Activated CD4-positive, alpha-beta T cell treated with anti-CD3 and anti-CD28 coated beads, Interleukin-2, amount 50 U/mL, for 1 hour (primary cell): ENCODE results near the gene ORMDL2.

Experiments used
- DNase-seq: peaks from one replicate; pipeline ENCODE4 v3.0.0-alpha.2; 2020

The ORMDL2 gene, protein sequence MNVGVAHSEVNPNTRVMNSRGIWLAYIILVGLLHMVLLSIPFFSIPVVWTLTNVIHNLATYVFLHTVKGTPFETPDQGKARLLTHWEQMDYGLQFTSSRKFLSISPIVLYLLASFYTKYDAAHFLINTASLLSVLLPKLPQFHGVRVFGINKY

DNA sequence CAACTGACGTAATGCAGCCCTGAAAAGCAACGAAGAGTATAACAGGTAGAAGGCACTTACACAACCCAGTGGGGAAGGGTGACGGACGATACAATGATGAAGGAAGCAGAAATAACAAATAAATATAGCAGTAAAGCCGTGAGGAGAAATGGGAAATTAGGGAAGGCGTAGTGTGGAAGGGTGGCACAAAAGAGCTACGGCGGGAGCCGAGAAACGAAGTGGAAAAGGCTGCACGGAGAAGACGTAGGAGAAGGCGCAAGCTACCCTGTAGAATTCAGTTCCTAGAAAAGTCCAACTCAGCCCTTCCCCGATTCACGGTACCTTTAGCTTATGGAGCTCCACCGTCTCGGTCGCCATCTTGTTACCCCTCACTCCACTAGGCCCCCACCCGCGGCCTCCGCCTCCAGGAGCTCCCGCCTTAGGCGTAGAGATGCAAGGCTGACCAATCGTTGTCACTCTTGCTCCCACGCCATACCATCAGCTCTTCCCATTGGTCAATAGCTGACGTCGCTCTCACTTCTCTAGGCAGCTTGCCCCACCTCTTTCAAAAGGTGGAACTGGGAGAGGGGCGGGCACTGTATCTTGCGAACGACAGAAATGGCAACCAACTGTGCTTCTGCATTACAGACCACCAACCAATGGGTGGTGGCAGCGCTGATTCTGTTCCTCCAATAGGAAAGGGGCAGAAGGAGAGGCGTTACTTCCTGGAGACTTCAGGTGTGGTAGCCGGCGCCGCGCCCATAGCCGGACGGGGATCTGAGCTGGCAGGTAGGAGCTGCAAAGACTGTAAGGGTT lies at the start of gene ORMDL2, which contains the start of gene SARNP:
TSS of gene ORMDL2 (plus strand) at position 697 of the 795 bp plus-strand sequence. CDS start 959 bp downstream, outside the sequence.
TSS of gene SARNP (minus strand) at position 380 of the 795 bp plus-strand sequence. CDS start at position 357, 23 bp downstream.
- DNase-seq: peak; percentile 92

DNA sequence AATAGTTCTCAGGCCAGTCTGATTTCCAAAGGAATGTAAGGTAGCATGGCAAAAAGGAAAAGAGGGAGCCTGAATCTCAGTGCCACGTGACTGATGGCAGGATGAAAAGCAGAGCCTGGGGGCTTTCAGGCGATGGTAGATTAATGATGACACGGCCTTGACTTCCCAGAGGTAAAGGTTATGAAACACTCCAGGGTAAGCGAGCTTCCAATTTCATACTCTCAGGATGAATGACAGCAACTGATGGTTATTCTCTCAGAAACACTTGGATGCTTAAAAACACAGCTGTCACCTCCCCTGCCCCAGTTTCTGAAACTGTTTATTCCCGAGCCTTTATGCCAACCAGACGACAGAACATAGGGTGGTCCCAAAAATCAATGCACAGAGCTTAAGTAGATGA lies 46.1 kb upstream of the ORMDL2 start:
- DNase-seq: no peak

DNA sequence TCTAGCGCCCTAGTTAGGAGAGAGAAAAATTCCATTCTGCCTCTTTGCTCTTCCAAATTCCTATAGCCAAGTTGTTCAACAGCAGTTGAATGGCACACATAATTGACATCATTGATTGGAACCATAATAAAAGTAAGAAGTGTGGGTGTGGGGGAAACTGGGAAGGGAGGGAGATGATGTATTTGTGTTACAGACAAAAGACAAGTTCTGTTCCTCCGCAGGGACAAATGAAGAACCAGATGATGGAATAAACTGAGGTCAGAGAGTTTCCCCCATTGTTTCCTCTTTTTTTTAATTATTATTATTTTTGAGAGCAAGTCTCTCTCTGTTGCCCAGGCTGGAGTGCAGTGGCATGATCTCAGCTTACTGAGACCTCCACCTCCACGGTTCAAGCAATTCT lies 40.0 kb upstream of the ORMDL2 start:
- no peak for DNase-seq

DNA sequence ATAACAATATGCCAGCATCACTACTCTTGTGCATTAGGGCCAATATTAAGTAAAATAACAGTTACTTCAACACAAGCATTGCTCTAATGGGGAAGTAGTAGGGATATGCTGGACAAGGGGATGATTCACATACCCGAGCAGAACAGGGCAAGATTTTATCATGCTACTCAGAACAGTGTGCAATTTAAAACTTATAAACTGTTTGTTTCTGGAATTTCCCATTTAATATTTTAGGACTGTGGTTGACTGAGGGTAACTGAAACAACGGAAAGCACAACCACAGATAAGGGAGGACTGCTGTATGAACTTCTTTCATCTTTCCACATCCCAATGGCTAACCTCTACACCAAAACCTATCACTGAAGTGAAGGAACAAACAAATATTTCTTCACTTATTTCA lies 37.2 kb upstream of the ORMDL2 start:
- DNase-seq: no peak

DNA sequence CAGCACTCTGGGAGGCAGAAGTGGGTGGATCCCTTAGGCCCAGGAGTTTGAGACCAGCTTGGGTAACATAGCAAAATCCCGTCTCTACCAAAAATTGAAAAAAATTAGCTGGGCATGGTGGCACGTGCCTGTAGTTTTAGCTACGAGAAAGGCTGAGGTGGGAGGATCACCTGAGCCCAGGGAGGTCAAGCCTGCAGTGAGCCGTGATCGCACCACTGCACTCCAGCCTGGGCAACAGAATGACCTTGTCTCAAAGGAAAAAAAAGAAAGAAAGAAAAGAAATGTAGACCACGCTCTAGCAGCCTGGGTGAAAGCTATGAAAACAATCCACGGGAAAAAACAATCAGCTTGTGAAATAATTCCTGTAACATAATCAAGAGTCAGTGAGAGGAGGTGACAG lies 29.3 kb upstream of the ORMDL2 start:
- no peak for DNase-seq

DNA sequence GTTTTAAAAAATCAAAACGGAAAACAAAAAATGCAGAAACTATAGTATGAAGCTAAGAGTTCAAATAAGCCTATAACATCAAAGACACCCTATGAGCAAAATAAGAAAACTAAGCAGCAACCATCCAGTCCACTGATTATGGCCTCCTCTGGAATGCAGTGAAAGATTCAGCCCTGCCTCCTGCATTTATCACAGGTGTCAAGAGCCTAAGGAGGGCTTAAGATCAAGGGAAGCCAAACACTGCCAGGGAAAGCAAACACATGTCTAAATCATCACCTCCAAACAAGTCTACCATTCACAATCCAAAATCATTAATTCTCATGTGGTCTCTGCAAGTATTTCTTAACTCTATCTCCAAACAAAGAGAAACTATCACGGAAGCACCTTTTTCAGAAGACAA lies 28.7 kb upstream of the ORMDL2 start:
- no peak for DNase-seq

DNA sequence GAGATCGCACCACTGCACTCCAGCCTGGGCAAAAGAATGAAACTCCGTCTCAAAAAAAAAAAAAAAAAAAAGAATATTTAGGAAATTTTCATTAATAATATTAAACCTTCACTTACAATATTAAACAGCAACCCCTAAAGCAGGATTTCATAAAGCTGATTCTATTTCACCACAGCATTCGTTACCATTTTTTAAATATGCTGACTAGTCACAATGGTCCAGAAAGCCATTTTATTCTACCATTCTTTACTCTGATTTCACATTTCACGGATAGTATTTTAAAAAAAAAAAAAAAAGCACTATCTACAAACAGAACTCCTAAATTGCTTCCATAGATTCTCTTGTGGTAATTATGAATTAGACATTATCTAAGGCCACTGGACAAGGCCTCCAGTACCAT lies 27.9 kb upstream of the ORMDL2 start:
- no peak for DNase-seq

DNA sequence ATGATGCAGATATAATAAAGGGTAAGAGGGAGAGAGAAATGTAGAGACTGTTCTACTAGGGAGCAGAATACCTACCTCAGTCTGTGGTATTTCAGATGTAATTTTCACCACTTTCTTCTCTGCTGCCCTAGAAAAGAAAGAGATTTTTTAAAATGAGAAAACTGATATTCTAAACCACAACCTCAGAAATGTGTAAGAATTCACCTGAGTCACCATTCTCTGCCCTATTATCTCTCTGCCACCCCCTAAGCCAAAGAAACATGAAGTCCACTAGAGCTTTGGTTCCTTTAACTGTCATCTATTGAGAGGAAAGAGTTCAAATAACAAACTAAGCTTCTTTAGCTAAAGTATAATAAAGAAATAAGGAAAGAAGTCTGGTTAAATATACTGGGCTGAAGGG lies 21.9 kb upstream of the ORMDL2 start:
- no peak for DNase-seq

DNA sequence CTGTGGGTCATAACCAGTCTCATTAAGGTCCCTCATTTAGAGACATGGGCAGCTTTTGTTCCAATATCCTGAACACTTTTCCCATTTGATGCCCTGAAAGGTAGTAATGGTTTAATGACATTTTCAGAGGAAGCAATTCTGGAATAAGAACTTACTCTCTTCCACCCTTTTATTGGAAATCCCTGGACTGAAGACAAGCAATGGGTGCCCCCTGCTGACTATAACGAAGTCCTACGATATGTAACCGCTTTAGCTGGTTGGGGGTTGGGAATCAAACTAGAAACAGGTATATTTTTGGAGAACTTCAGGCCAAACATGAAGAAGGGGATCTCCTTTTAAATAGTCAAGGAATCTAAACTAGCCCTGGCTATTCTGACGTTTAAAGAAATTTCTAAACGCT lies 20.8 kb upstream of the ORMDL2 start:
- no peak for DNase-seq

DNA sequence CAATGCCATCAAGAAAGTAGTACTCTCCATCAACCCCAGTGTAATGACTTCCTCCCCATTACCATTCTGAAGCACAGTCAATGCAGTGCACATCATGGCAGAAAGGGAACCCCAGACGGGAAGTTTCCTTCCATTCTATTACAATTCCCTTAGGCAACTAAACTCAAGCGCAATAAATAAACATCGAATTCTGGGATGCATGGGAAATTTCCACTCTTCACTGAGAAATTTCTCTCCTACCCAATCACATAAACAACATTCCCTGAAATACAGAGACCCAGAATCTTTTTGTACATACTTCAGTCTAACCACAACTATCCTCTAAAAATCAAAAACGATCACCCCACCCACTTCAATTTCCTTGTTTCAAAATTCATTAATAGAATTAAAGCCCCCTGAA lies 20.3 kb upstream of the ORMDL2 start:
- DNase-seq: no peak

DNA sequence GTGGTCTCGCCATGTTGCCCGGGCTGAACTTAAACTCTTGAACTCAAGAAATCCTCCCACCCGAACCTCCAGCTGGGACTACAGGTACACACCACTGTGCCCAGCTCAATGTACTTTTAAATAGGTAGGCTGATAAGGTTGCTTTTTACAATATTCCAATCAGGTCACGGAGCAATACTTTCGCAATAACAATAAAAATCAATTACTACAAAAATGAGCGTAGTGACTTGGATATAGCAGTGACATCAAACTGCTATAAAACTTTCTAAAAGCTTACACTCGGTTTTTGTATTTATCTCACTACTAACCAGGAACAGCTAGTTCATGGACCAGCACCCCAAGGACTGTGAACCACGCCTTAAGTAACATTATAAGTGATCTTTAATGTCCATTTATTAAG lies 10.9 kb upstream of the ORMDL2 start:
- DNase-seq: no peak

DNA sequence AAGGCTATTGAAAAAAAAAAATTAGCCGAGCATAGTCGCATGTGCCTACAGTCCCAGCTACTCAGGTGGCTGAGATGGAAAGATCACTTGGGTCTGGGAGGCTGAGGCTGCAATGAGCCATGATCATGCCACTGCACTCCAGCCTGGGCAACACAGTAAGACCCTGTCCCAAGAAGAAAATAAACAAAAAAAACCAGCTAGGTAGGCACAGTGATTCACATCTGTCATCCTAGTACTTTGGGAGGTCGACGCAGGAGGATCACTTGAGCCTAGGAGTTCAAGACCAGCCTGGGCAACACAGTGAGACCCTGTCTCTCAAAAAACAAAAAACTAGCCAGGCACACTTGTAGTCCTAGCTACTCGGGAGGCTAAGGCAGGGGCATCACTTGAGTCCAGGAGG lies 8.6 kb upstream of the ORMDL2 start:
- no peak for DNase-seq

DNA sequence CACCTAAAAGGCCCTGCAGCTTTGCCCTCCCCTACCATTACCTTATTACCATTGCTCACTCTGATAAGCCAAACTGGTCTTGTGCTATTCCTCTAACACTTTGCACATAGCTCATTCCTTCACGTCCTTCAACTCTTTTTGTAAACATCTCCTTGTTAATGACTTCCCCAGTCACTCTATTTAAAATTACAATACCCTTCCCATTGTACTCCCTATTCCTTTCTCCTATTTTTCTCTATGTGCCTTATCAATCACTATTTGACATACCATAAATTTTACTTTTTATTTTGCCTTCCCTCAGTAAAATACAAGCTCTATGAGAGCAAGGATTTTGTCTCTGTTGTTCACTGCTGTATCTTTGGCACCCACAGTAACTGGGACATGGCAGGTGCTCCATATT lies 5.8 kb upstream of the ORMDL2 start:
- DNase-seq: no peak

DNA sequence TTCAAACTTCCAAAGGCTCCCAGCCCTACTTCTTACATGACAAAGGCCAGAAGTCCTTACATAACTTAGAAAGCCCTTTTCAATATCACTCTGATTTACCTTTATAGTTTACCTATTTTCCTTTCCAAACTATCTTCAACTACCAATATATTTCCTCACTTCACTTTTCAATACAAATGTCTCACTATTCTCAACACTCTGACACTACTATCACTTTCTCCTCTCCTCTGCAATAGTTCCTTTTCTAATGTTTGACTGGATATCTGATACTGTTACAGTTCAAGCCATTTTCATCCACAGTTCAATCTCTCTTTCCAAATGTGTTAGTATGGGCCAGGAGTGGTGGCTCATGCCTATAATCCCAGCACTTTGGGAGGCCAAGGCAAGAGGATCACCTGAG lies 3.6 kb upstream of the ORMDL2 start:
- DNase-seq: no peak

DNA sequence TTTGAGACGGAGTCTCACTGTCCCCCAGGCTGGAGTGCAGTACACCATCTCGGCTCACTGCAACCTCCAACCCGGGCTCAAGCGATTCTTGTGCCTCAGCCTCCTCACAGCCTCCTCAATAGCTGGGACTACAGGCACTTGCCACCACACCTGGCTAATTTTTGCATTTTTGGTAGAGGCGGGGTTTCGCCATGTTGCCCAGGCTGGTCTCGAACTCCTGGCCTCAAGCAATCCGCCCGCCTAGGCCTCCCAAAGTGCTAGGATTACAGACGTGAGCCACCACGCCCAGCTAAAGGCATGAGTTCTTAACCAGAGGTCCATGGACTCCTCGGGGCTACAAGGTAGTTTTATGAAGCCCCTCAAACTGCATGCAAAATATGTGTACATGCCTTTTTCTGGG lies 2.4 kb upstream of the ORMDL2 start:
- no peak for DNase-seq

DNA sequence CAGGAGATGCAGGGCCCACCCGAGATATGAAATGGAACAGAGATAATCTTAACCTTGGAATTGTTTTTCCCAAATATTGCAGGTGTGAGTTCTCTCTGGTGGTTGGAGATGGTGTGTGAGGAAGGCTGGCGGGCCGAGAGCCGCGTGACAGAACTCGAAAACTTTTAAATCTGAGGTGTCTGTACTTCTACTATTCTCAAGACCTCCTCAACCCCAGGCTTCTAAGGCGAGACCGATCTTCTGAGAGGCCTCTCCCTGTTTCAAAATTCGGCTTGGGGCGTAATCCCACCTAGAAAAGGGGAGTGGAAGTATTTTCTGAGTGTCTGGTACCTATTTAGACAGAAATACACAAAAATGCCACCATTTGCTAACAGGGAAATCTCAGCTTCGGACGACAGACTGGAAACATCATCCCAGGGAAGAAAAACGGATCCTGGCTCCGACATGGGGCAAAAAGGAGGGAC lies 928 bp upstream of the ORMDL2 start:
- DNase-seq: no peak

DNA sequence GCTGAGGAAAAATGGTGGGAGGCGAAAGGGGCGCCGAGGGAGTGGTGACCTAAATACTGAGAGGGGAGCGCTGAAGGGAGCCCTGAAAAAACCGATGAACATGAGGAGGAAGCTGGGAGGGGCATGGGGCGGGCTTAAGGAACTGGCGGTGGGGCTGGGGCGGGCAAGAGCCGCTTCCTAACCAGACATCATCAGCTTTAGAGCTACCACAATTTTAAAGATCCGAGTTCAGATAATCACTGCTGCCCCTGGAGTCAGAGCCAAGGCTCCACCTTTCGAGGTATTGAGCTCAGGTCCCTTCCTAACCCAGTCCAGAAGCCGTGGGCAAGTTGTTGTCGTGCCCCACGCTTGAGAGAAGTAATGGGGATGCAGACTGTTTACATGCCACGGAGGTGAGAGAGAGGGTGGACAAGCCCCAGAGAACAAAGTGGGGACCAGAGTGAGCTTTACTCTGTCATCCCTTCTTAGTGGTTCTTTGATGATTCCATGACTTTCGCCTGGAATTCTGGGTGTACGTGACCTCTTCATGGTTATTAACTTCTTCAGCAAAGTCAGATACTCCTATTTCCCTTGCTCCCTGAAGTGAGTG lies 393 bp downstream of the ORMDL2 start:
- DNase-seq: no peak

DNA sequence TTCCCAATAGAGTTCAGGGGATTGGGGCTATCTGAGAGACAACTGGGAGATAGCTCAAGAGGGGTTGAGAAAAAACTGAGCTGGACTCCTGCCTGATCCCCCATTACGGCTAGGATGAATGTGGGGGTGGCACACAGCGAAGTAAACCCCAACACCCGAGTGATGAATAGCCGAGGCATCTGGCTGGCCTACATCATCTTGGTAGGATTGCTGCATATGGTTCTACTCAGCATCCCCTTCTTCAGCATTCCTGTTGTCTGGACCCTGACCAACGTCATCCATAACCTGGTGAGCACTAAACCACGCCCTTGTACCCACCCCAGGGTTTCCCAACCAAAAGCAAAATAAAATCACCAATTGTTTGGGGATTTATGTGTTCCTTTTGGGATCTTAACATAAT lies 1.0 kb downstream of the ORMDL2 start:
- no peak for DNase-seq

DNA sequence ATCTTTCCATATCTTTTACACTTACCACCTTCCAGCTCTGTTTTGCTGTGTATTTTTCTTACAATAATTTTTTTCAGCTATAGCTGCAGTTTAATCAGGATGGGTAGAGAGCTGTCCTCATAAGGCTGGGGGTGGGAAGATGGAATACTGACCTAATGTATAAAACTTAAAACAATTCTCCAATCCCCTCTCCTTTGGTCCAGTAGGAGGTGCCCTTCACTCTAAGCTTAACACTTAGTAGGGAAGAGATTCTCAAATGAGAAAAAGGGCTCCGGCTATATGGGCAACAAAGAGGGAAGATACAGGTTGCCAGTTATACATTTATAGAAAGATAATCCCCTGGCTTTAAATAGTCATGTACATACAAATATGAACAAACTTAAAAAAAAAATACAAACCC lies 2.8 kb downstream of the ORMDL2 start:
- no peak for DNase-seq

DNA sequence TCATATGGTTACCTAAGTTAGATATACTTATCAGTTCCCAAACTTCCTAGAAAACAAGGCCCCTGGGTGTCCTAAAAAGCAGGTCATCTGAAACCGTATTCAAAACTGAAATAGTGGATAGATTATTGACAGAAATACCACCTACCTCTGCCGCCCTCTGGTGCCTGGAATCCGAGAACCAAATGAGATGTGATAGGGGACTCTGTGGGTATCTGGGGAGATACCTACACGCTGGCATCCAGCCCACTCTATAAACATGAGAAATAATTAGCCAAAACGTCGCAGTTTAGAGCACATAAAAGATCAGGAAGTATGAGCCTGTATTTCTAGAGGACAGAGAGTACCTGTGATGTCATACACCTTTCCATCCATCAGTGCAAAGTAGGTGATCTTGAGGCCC lies 4.4 kb downstream of the ORMDL2 start:
- DNase-seq: no peak

DNA sequence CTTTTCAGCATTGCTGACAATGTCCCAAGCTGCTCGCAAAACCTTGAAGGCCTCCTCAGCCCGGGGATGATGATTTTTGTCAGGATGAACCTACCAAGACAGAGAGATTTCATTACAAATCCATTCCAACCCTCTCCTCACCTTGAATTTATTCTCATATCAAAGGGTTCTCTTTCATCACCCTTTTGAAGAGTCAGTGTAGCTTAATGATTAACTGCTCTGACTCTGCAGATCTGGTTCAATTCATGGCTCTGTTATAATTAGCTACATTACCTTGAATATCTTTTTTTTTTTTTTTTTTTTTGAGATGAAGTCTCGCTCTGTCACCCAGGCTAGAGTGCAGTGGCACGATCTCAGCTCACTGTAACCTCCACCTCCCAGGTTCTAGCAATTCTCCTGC lies 5.6 kb downstream of the ORMDL2 start:
- no peak for DNase-seq

DNA sequence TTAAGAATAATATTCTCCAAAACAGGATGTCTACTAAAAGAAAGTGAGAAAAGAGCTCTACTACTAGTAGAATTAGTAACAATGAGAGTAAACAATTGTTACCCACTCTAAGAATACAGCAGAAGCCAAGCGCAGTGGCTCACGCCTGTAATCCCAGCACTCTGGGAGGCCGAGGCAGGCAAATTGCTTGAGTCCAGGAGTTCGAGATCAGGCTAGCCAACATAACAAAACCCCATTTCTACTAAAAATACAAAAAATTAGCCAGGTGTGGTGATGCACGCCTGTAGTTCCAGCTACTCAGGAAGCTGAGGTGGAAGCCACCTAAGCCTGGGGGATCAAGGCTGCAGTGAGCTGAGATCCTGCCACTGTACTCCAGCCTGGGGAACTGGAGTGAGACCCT lies 6.9 kb downstream of the ORMDL2 start:
- no peak for DNase-seq

DNA sequence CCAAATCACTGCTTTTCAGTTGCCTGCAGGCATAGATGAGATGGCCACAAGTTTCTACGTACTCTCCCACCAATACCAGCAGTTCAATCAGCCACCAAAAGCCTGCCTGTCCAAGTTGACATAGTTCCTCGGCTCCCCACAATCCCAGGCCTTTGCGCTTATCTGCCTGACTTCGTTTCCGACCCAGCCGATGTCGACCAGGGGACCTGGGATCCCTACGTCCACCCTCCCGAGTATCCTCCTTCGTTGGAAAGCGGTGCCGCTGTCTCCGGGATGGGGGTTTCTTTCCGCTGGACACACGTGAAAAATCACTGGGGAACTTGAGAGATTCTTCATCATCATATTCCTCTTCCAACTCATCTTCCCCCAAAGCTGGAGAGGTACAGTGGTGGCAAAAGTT lies 10.0 kb downstream of the ORMDL2 start:
- DNase-seq: no peak

DNA sequence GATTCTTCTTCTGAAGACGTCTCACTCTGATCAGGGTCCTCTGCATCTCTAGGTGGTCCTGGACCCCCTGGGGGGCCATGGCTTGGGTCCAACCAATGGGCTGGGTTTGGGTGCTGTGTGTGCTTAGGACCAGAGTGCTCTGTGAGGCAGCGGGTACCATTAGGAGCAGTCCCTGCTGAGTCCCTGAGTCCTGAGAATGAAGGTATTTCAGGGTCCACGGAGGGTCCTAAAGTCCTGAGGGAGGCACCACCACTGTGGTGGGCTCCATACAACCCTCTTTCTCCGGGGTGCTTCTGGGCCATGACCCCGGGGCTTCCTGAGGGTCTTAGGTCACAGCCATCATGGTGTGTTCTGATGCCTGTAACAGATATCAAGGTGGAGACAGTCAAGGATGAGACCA lies 10.5 kb downstream of the ORMDL2 start:
- no peak for DNase-seq
